ENCODE measurements around the gene BNC2.
A peak's percentile ranks its signal among the peaks of the same experiment; 100 is the strongest.

Gene BNC2

DNA sequence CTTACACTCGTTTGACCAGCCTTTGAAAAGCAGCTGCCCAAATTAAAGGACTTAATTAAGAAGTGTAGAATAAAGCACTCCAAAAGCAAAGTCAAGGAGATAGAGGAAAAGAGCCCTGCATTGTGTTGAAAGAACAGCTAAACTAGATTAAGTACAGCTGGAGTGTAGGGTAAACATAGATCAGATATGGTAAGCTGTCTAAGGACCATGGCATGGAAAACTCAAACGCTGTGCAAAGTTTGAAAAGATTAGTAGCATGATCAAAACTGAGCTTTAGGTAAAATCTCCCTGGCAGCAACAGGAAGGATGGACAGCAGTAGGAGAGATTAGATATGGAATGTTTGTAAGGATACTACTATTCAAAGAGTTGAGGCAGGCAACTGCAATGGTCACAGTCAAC, 55.4 kb downstream of the BNC2 start:
- no peak for TF ChIP-seq ZBTB7A (IDR thresholded peaks at IDR 0.05; ENCODE audit: low read depth)
- TF ChIP-seq FOXM1 (IDR thresholded peaks at IDR 0.05; ENCODE audit: borderline replicate concordance, low read depth) = no peak
- TF ChIP-seq, protein P1, sequence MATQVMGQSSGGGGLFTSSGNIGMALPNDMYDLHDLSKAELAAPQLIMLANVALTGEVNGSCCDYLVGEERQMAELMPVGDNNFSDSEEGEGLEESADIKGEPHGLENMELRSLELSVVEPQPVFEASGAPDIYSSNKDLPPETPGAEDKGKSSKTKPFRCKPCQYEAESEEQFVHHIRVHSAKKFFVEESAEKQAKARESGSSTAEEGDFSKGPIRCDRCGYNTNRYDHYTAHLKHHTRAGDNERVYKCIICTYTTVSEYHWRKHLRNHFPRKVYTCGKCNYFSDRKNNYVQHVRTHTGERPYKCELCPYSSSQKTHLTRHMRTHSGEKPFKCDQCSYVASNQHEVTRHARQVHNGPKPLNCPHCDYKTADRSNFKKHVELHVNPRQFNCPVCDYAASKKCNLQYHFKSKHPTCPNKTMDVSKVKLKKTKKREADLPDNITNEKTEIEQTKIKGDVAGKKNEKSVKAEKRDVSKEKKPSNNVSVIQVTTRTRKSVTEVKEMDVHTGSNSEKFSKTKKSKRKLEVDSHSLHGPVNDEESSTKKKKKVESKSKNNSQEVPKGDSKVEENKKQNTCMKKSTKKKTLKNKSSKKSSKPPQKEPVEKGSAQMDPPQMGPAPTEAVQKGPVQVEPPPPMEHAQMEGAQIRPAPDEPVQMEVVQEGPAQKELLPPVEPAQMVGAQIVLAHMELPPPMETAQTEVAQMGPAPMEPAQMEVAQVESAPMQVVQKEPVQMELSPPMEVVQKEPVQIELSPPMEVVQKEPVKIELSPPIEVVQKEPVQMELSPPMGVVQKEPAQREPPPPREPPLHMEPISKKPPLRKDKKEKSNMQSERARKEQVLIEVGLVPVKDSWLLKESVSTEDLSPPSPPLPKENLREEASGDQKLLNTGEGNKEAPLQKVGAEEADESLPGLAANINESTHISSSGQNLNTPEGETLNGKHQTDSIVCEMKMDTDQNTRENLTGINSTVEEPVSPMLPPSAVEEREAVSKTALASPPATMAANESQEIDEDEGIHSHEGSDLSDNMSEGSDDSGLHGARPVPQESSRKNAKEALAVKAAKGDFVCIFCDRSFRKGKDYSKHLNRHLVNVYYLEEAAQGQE (IDR thresholded peaks at IDR 0.05; ENCODE audit: low read depth) = no peak
- TF ChIP-seq NFIC (IDR thresholded peaks at IDR 0.05) = no peak
- no peak for TF ChIP-seq EP300 (IDR thresholded peaks at IDR 0.05; ENCODE audit: borderline replicate concordance)
- no peak for TF ChIP-seq YY1 (IDR thresholded peaks at IDR 0.05; ENCODE audit: low read depth)
- no peak for TF ChIP-seq RAD21 (IDR thresholded peaks at IDR 0.05; ENCODE audit: low read depth)
- TF ChIP-seq CREB1 (IDR thresholded peaks at IDR 0.05; ENCODE audit: low read depth) = no peak
- TF ChIP-seq EGR1 (IDR thresholded peaks at IDR 0.05) = no peak
- no peak for TF ChIP-seq TEAD4 (IDR thresholded peaks at IDR 0.05)
- TF ChIP-seq, protein P2, sequence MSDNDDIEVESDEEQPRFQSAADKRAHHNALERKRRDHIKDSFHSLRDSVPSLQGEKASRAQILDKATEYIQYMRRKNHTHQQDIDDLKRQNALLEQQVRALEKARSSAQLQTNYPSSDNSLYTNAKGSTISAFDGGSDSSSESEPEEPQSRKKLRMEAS (IDR thresholded peaks at IDR 0.05) = no peak
- TF ChIP-seq TAF1 (IDR thresholded peaks at IDR 0.05; ENCODE audit: low read depth) = no peak
- TF ChIP-seq, protein P3, sequence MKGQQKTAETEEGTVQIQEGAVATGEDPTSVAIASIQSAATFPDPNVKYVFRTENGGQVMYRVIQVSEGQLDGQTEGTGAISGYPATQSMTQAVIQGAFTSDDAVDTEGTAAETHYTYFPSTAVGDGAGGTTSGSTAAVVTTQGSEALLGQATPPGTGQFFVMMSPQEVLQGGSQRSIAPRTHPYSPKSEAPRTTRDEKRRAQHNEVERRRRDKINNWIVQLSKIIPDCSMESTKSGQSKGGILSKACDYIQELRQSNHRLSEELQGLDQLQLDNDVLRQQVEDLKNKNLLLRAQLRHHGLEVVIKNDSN (IDR thresholded peaks at IDR 0.05) = no peak
- TF ChIP-seq TCF12 (IDR thresholded peaks at IDR 0.05; ENCODE audit: low read depth) = no peak

DNA sequence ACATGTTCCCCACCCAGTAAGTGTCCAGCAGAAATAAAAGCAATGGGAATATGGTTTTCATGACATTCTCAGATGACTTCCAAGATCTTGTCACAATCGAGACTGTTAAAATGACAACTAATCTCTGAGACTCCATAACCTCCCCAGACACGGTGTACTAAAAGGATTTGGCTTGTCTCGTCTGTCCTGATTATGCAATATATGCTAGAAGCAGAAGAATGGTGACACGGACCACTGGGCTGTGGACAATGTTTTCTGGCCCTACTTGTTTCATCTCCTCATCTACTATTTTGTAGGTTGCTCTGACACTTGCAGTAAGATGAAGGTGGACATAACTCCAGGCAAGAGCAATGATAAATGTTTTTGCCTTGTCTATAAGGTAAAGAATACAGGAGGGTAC, 56.6 kb downstream of the BNC2 start:
- TF ChIP-seq CEBPB (IDR thresholded peaks at IDR 0.05) = peak; percentile 98
- peak; percentile 56; the same call in 1 of the 2 replicates for TF ChIP-seq EP300 (IDR thresholded peaks at IDR 0.05; ENCODE audit: borderline replicate concordance)
- TF ChIP-seq RAD21 (IDR thresholded peaks at IDR 0.05; ENCODE audit: low read depth) = no peak
- TF ChIP-seq TAF1 (IDR thresholded peaks at IDR 0.05; ENCODE audit: low read depth) = no peak
- peak; percentile 48; the same call in 1 of the 2 replicates for TF ChIP-seq TCF12 (IDR thresholded peaks at IDR 0.05; ENCODE audit: low read depth)
- TF ChIP-seq NFIC (IDR thresholded peaks at IDR 0.05) = peak; percentile 51
- TF ChIP-seq, protein P1 (IDR thresholded peaks at IDR 0.05; ENCODE audit: low read depth) = no peak
- TF ChIP-seq, protein P3 (IDR thresholded peaks at IDR 0.05) = no peak
- TF ChIP-seq FOXM1 (IDR thresholded peaks at IDR 0.05; ENCODE audit: borderline replicate concordance, low read depth) = no peak
- TF ChIP-seq YY1 (IDR thresholded peaks at IDR 0.05; ENCODE audit: low read depth) = no peak
- TF ChIP-seq TEAD4 (IDR thresholded peaks at IDR 0.05) = 0 out of 2 replicates have a peak, but pooled peaks have one; percentile 22
- no peak for TF ChIP-seq EGR1 (IDR thresholded peaks at IDR 0.05)
- TF ChIP-seq, protein P2 (IDR thresholded peaks at IDR 0.05) = no peak
- no peak for TF ChIP-seq CREB1 (IDR thresholded peaks at IDR 0.05; ENCODE audit: low read depth)
- TF ChIP-seq ZBTB7A (IDR thresholded peaks at IDR 0.05; ENCODE audit: low read depth) = no peak

DNA sequence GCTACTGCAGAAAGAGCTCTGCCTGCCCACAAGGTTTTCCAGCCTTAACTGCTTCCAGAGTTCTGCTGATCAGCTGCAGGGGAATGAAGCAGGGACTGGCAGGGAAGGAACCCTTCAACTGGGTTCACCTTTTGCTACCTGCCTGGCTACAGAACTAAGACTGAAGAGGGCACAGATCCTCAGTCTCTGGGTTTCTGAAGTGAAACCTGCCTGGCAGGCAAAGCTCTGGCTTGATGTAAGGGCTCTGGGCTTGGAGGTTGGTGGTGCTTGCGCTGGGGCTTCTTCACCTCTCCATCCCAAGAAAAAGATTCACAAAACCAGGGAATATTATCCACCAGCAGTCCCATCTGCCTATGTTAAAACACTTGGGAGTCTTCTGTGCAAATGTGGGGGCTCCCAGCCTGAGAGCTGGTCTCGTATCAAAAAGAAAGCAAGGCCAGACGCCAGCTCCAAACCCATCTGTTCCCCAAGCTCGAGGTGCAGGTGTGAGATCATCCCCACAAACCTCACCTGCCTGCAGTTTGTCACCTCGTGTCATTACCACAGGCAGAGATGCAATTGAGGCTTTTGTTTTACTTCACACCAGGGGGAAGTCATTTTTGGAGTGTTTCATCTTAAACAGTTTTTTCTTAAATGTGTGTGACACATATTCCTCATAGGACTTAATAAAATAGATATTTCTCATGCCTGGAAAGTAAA, 58.3 kb downstream of the BNC2 start:
- TF ChIP-seq, protein P1 (IDR thresholded peaks at IDR 0.05; ENCODE audit: low read depth) = no peak
- TF ChIP-seq ZBTB7A (IDR thresholded peaks at IDR 0.05; ENCODE audit: low read depth) = no peak
- TF ChIP-seq EGR1 (IDR thresholded peaks at IDR 0.05) = no peak
- no peak for TF ChIP-seq FOXM1 (IDR thresholded peaks at IDR 0.05; ENCODE audit: borderline replicate concordance, low read depth)
- no peak for TF ChIP-seq TCF12 (IDR thresholded peaks at IDR 0.05; ENCODE audit: low read depth)
- TF ChIP-seq, protein P3 (IDR thresholded peaks at IDR 0.05) = no peak
- TF ChIP-seq CEBPB (IDR thresholded peaks at IDR 0.05) = no peak
- TF ChIP-seq RAD21 (IDR thresholded peaks at IDR 0.05; ENCODE audit: low read depth) = no peak
- no peak for TF ChIP-seq EP300 (IDR thresholded peaks at IDR 0.05; ENCODE audit: borderline replicate concordance)
- TF ChIP-seq, protein P2 (IDR thresholded peaks at IDR 0.05) = no peak
- TF ChIP-seq CREB1 (IDR thresholded peaks at IDR 0.05; ENCODE audit: low read depth) = no peak
- TF ChIP-seq TEAD4 (IDR thresholded peaks at IDR 0.05) = no peak
- TF ChIP-seq TAF1 (IDR thresholded peaks at IDR 0.05; ENCODE audit: low read depth) = no peak
- TF ChIP-seq NFIC (IDR thresholded peaks at IDR 0.05) = no peak
- no peak for TF ChIP-seq YY1 (IDR thresholded peaks at IDR 0.05; ENCODE audit: low read depth)

Measured in Ishikawa (cell line).